Nephron progenitor cell (in vitro differentiated cells): Measurements from ENCODE around the gene SYTL2.

Experiments
- DNase-seq: peaks from one replicate; pipeline ENCODE4 v3.0.0; 2021
- H3K27ac Mint-ChIP-seq: 2 replicates; pipeline ENCODE4 v1.8.0; 2021; ENCODE audit warnings: mild to moderate bottlenecking, moderate library complexity, mixed read lengths
- H3K27me3 Mint-ChIP-seq: 2 replicates; pipeline ENCODE4 v1.8.0; 2021; ENCODE audit warnings: mild to moderate bottlenecking, low read depth, mixed read lengths; ENCODE audit not compliant: poor library complexity
- H3K36me3 Mint-ChIP-seq: 2 replicates; pipeline ENCODE4 v1.8.0; 2021; ENCODE audit warnings: low read depth, mixed read lengths
- H3K4me1 Mint-ChIP-seq: 2 replicates; pipeline ENCODE4 v1.8.0; 2021; ENCODE audit warnings: mixed read lengths
- H3K4me3 Mint-ChIP-seq: 2 replicates; pipeline ENCODE4 v1.8.0; 2021; ENCODE audit warnings: mild to moderate bottlenecking, moderate library complexity, mixed read lengths
- H3K9me3 Mint-ChIP-seq: 2 replicates; pipeline ENCODE4 v1.8.0; 2021; ENCODE audit warnings: mild to moderate bottlenecking, moderate library complexity, mixed read lengths
- TF ChIP-seq, protein P1 (sequence below): fragments of 200-600 bp; sonication (generic); IDR thresholded peaks from 2 replicates; pipeline ENCODE4 v1.5.0; 2021; ENCODE audit warnings: antibody characterized with exemption

The SYTL2 gene

DNA sequence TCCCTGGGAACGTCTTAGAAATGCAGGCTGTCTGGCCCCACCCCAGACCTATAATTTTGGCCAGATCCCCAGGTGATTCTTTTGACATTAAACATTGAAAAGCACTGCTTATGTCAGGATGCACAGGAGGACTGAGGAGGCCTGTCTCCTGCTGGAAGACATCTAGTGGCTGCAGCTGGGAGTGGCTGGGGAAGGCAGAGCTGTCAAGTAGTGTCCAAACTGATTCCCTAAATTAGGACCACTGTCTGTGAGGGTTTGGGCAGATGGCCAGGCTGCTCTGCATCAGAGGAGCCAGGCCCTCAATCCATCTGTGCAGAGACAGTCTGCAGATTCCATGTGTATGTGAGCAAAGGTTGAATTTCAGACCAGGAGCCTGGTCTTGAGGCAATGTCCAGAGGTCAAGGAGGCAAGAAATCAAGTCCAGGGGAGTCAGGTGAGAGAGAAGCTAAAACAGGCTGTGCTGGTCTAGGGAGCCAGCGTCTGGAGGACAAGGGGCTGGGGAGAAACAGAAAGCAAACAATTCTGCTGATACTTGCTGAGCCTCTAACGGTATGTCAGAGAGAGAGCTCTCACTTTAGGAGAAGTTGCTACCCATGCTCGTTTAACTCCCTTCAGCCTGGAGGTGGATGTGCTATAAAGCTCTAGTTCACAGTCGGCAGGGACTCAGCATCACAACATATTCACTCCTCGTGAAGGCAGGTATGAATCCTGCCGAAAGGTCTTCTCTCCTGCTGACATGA lies 15.3 kb upstream of the SYTL2 start:
- Mint-ChIP-seq H3K27me3 (peaks cover 17% of the 10 kb centered on the region), H3K27ac (no peak overlapping the region), H3K36me3 (no peaks in the 10 kb centered on the region), H3K4me3 (no peak overlapping the region), H3K4me1 (peaks cover 4% of the 10 kb centered on the region), H3K9me3 (no peaks in the 10 kb centered on the region)
- DNase-seq: peak; percentile 26
- TF ChIP-seq, protein P1, sequence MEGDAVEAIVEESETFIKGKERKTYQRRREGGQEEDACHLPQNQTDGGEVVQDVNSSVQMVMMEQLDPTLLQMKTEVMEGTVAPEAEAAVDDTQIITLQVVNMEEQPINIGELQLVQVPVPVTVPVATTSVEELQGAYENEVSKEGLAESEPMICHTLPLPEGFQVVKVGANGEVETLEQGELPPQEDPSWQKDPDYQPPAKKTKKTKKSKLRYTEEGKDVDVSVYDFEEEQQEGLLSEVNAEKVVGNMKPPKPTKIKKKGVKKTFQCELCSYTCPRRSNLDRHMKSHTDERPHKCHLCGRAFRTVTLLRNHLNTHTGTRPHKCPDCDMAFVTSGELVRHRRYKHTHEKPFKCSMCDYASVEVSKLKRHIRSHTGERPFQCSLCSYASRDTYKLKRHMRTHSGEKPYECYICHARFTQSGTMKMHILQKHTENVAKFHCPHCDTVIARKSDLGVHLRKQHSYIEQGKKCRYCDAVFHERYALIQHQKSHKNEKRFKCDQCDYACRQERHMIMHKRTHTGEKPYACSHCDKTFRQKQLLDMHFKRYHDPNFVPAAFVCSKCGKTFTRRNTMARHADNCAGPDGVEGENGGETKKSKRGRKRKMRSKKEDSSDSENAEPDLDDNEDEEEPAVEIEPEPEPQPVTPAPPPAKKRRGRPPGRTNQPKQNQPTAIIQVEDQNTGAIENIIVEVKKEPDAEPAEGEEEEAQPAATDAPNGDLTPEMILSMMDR: peak; percentile 43

DNA sequence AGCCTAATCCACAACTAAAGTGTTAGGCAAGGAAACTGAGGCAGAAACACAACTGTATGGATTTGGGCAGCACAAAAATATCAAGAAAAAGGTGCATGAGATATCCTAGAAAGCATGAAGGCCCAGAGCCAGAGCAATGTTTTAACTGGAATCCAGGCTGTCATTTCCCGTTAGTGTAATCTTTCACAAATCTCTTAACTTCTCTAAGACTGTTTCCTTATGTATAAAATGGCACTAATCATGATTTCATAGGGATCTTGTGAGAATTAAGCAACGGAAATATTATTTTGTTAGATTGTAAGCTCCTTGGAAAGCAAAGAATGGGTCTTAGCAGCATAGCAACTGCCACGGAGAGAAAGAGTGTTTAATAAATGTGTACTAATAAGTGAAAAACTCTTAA lies 14.7 kb upstream of the SYTL2 start:
- H3K4me1 Mint-ChIP-seq: peaks cover 4% of the 10 kb centered on the region
- TF ChIP-seq, protein P1: no peak
- H3K27ac Mint-ChIP-seq: no peak overlapping the region
- H3K4me3 Mint-ChIP-seq: no peak overlapping the region
- H3K9me3 Mint-ChIP-seq: no peaks in the 10 kb centered on the region
- H3K36me3 Mint-ChIP-seq: no peaks in the 10 kb centered on the region
- no peak for DNase-seq
- peaks cover 20% of the 10 kb centered on the region for H3K27me3 Mint-ChIP-seq

DNA sequence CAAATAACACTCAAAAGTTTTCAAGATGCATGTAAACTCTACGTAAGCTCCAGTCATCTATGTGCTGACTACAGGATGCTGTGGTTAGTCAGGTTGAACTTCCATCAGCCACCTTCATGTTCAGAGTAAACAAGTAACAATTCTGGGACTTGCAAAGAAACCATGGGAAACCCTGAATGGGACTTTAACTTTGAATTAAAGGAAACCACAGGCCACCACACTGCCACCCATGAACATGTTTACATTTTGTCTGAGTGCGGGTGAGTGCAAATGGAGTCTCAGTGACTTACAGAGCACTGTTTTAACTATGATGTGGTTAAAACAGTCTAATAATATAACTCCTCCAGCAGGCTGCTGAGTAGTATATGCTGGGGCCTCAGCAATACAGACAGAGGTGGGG lies 12.9 kb upstream of the SYTL2 start:
- DNase-seq: no peak
- H3K27me3 Mint-ChIP-seq: peaks cover 20% of the 10 kb centered on the region
- H3K9me3 Mint-ChIP-seq: no peaks in the 10 kb centered on the region
- TF ChIP-seq, protein P1: no peak
- peaks cover 4% of the 10 kb centered on the region for H3K4me1 Mint-ChIP-seq
- no peak overlapping the region for H3K4me3 Mint-ChIP-seq
- H3K27ac Mint-ChIP-seq: no peak overlapping the region
- H3K36me3 Mint-ChIP-seq: no peaks in the 10 kb centered on the region

DNA sequence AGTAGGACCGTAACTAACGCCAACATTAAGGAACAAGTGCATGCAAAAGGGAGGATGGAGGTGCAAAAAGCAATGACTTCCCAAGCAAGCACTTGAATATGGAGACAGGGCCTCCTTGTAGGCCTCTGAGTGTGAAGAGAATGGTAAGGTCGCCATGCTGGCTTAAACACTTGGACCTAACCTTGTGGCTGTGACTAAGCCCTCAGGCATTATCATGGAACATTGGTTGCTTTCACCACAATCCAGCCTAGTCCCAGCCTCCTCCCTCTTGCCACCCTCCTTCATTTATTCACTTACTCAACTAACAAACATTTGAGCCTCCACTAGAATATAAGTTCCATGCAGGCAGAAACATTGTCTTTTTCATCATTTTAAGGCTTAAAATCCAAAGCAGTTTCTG lies 11.9 kb upstream of the SYTL2 start:
- Mint-ChIP-seq H3K9me3 (no peaks in the 10 kb centered on the region), H3K4me3 (no peak overlapping the region), H3K27me3 (peaks cover 20% of the 10 kb centered on the region), H3K4me1 (peaks cover 4% of the 10 kb centered on the region), H3K36me3 (no peaks in the 10 kb centered on the region), H3K27ac (no peak overlapping the region)
- TF ChIP-seq, protein P1: no peak
- DNase-seq: no peak

DNA sequence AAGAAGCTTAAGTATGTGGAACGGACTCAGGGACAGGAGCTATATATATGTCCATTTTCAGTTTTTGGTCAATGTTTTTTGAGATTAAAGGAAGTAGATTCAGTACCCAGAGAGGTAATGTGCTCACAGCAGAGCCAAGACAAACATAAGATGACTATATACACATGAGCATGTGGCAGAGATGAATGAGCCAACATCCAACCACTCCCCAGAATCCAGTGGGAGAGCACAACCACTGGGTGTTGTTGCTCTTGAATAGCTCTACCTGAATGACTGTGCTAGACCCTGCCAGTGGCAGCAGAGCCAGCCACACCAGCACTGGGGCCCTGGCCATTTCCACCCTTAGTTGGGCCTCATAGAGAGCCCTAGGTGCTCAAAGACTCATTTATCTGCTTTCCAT lies 10.7 kb upstream of the SYTL2 start:
- peaks cover 4% of the 10 kb centered on the region for H3K4me1 Mint-ChIP-seq
- H3K27me3 Mint-ChIP-seq: peaks cover 17% of the 10 kb centered on the region
- no peak overlapping the region for H3K4me3 Mint-ChIP-seq
- no peak for DNase-seq
- no peaks in the 10 kb centered on the region for H3K36me3 Mint-ChIP-seq
- no peaks in the 10 kb centered on the region for H3K9me3 Mint-ChIP-seq
- TF ChIP-seq, protein P1: no peak
- no peak overlapping the region for H3K27ac Mint-ChIP-seq

DNA sequence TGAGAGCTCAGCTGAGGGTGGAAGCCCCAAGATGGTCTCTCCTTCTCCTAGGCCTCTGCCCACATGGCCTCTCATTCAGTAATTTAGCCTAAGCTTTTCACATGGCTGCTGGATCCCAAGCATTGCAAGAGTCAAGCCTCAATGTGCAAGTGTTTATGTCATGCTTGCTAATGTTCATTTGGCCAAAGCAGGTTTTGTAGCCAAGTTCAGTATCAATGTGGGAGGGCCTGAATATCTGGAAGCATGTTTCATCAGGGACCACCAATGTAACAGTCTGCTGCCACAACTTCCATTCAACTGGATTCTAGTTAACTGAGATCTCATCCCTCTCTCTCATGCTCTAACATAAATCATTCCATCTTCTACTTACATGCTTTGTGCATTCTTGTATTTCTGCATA lies 8.5 kb upstream of the SYTL2 start:
- TF ChIP-seq, protein P1: no peak
- no peaks in the 10 kb centered on the region for H3K9me3 Mint-ChIP-seq
- peaks cover 15% of the 10 kb centered on the region for H3K27me3 Mint-ChIP-seq
- H3K4me3 Mint-ChIP-seq: no peak overlapping the region
- no peaks in the 10 kb centered on the region for H3K4me1 Mint-ChIP-seq
- no peaks in the 10 kb centered on the region for H3K36me3 Mint-ChIP-seq
- no peak for DNase-seq
- H3K27ac Mint-ChIP-seq: no peak overlapping the region
